Left ventricle myocardium inferior (tissue), 1 donor: ENCODE measurements around the gene MISFA. TPM values are rescaled to one million over a fixed set of nuclear protein-coding genes. Genes with fewer than 3 reads are reported as not detected.
A peak's percentile ranks its signal among the peaks of the same experiment; 100 is the strongest.
"Not testable (repeated sequence)": the region's sequence is repeated elsewhere in the genome, so short reads cannot be mapped to it uniquely, and the experiment has no call there.

Experiments used
- DNase-seq: peaks from one replicate; pipeline ENCODE4 v3.0.0-alpha.2; 2020
- H3K27ac ChIP-seq: fragments of 200-600 bp; replicated peaks from 2 replicates; pipeline ENCODE4 v1.8.0; 2021
- H3K27me3 ChIP-seq: fragments of 200-600 bp; 2 replicates; pipeline ENCODE4 v1.8.0; 2021; ENCODE audit warnings: low read depth
- H3K36me3 ChIP-seq: fragments of 200-600 bp; 2 replicates; pipeline ENCODE4 v1.8.0; 2021
- H3K4me1 ChIP-seq: fragments of 200-600 bp; 2 replicates; pipeline ENCODE4 v1.8.0; 2021
- H3K4me3 ChIP-seq: fragments of 200-600 bp; 2 replicates; pipeline ENCODE4 v1.8.0; 2021; ENCODE audit warnings: mild to moderate bottlenecking, moderate library complexity
- H3K9me3 ChIP-seq: fragments of 200-600 bp; replicated peaks from 2 replicates; pipeline ENCODE4 v1.8.0; 2021
- intact Hi-C: fragments of 100-400 bp; cut with micrococcal nuclease; formaldehyde crosslinking; loops from one replicate; pipeline ENCODE4 v1.11.0; 2022
- total RNA-seq: library from RNA; stranded (reverse); fragmentation: NEBNext Ultra II Directional; extraction: Animal tissue kit (Norgen Biotek cat#: 25700); gene quantifications from one replicate; pipeline ENCODE4 v1.2.1, GENCODE V29; 2021
- TF ChIP-seq, protein P1 (sequence below): fragments of 200-600 bp; IDR thresholded peaks from 2 replicates; pipeline ENCODE4 v1.8.0; 2021; ENCODE audit warnings: antibody characterized with exemption, mild to moderate bottlenecking, borderline replicate concordance
- donor health status: DM: no; HTN: yes; CAD: no; lungs with severe emphysema.

Gene MISFA
- total RNA-seq, 1 donor from 2014 or later, result 10.7 TPM

- intact Hi-C loops, result no loop called here
- H3K27ac ChIP-seq, result peak overlapping the region; percentile 87
Observed at GRCh38 chr11:18590571-18590970, 9.0 kb upstream of the MISFA start.

DNA sequence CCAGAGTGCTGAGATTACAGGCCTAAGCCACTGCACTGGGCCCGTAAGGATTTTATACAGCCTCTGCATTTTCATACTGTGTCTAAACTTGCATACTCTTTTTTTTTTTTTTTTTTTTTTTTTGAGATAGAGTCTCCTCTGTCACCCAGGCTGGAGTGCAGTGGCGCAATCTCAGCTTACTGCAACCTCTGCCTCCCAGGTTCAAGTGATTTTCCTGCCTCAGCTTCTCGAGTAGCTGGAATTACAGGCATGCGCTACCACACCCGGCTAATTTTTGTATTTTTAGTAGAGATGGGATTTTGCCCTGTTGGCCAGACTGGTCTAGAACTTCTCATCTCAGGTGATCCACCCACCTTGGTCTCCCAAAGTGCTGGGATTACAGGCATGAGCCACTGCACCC, 5.5 kb upstream of the MISFA start:
- DNase-seq, H3K27me3 ChIP-seq, H3K27ac ChIP-seq, H3K4me3 ChIP-seq, intact Hi-C loops, H3K9me3 ChIP-seq: not testable (repeated sequence)
- Histone ChIP-seq H3K36me3 (peaks cover 18% of the 10 kb centered on the region), H3K4me1 (peaks cover 36% of the 10 kb centered on the region)

More at GRCh38 chr11:18590571-18590970, 9.0 kb upstream of the MISFA start:
- Histone ChIP-seq H3K27me3 (no peaks in the 10 kb centered on the region), H3K4me3 (peak overlapping the region; percentile 82), H3K9me3 (no peaks in the 10 kb centered on the region), H3K36me3 (peaks cover 3% of the 10 kb centered on the region), H3K4me1 (peaks cover 62% of the 10 kb centered on the region)
- DNase-seq, result no peak
- TF ChIP-seq, protein P1, sequence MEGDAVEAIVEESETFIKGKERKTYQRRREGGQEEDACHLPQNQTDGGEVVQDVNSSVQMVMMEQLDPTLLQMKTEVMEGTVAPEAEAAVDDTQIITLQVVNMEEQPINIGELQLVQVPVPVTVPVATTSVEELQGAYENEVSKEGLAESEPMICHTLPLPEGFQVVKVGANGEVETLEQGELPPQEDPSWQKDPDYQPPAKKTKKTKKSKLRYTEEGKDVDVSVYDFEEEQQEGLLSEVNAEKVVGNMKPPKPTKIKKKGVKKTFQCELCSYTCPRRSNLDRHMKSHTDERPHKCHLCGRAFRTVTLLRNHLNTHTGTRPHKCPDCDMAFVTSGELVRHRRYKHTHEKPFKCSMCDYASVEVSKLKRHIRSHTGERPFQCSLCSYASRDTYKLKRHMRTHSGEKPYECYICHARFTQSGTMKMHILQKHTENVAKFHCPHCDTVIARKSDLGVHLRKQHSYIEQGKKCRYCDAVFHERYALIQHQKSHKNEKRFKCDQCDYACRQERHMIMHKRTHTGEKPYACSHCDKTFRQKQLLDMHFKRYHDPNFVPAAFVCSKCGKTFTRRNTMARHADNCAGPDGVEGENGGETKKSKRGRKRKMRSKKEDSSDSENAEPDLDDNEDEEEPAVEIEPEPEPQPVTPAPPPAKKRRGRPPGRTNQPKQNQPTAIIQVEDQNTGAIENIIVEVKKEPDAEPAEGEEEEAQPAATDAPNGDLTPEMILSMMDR, result no peak

DNA sequence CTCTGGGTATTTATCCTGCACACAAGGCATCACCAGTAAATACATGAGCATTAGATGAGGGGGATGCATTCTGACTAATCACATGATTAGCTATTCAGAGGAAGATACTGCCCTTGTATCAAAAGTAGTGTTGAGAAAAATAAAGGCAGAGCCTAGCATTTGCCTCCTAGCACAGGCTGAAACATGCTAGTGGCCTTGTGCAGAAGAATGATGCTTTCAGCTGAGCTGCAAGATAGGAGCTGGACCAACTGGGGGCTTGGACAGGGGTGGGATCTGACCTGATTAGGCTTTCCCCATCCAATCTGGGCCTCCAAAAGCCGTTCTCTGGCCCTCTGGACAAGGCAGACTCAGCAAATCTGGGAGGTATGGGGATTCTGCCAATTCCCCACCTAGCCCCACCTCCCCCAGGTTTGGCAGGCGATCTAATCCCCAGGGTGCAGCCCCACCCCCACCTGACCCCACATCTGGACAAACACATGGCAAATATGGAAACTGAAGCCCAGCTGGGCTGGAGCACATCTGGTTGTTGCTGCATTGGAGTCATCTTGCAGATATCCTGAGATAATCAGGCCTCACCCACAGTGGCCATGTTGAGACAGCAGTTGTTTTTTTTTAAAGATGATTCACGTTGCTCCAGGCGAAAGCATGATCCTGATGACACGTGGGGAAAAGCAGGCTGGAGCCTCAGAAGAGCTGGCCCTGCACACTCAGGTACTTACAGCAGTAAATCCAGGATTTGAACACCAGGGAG, 4.4 kb upstream of the MISFA start:
- Histone ChIP-seq H3K27me3 (no peaks in the 10 kb centered on the region), H3K36me3 (peaks cover 18% of the 10 kb centered on the region), H3K9me3 (no peaks in the 10 kb centered on the region), H3K27ac (no peak overlapping the region), H3K4me1 (peaks cover 26% of the 10 kb centered on the region), H3K4me3 (no peak overlapping the region)
- intact Hi-C loops, result no loop called here
- TF ChIP-seq, protein P1, result no peak
- DNase-seq, result no peak

GRCh38 chr11:18600915-18601569, 1.5 kb downstream of the MISFA start:
- TF ChIP-seq, protein P1, result no peak
- Histone ChIP-seq H3K4me3 (no peak overlapping the region), H3K36me3 (peaks cover 16% of the 10 kb centered on the region), H3K27me3 (no peaks in the 10 kb centered on the region), H3K4me1 (peaks cover 29% of the 10 kb centered on the region), H3K9me3 (no peaks in the 10 kb centered on the region), H3K27ac (peak overlapping the region; percentile 75)
- DNase-seq, result no peak
- intact Hi-C loops, result no loop called here

DNA sequence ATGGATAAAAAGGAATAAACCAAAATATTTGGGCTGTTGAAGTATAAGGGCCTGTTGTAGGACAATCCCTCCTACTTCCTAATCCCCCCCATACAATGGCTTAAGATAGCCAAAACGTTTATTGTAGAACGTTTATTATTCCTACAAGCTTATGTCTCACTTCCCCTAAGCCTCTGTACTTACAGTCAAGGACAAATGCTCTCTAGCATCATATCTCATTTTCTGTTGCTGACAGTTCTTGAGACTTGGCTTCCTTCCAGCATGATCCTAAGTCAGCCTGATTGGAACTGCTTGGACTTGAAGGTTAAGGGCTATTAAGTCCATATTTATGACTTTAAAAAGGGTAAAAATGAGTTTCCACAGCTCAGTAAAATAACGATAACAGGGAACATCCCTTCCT, 8.8 kb downstream of the MISFA start:
- peaks cover 16% of the 10 kb centered on the region for H3K4me1 ChIP-seq
- H3K9me3 ChIP-seq, result no peaks in the 10 kb centered on the region
- H3K4me3 ChIP-seq, result no peak overlapping the region
- no peaks in the 10 kb centered on the region for H3K27me3 ChIP-seq
- peaks cover 56% of the 10 kb centered on the region for H3K36me3 ChIP-seq
- TF ChIP-seq, protein P1, result no peak
- DNase-seq, result no peak
- intact Hi-C loops, result no loop called here
- H3K27ac ChIP-seq, result peak overlapping the region; percentile 68

GRCh38 chr11:18611196-18611595, 11.6 kb downstream of the MISFA start:
- intact Hi-C loops, result no loop called here
- Histone ChIP-seq H3K36me3 (peaks cover 70% of the 10 kb centered on the region), H3K9me3 (no peaks in the 10 kb centered on the region), H3K27me3 (no peaks in the 10 kb centered on the region), H3K4me3 (no peak overlapping the region), H3K27ac (no peak overlapping the region), H3K4me1 (peaks cover 14% of the 10 kb centered on the region)
- TF ChIP-seq, protein P1, result no peak
- no peak for DNase-seq
